K562 (cell line): ENCODE measurements around the gene TREH. TPM values are rescaled to one million over a fixed set of nuclear protein-coding genes. Genes with fewer than 3 reads are reported as not detected.

Experiments
- ATAC-seq: fragments of 200-7000 bp; cut with Tn5 transposase; 3 replicates; pipeline ENCODE4 v1.9.1; 2020; ENCODE audit warnings: moderate library complexity
- BruUV-seq: library from RNA; stranded (reverse); fragments of 400-500 nt; replicated peaks from 2 replicates; lab custom pipeline; 2021; lab: Mats Ljungman, UMichigan
- CTCF ChIA-PET: fragments of 300-600 bp; formaldehyde crosslinking; extraction: SDS; loops from one replicate; lab custom pipeline; 2021; ENCODE audit warnings: low intra/inter-chr PET ratio; lab: Yijun Ruan, JAX
- POLR2A ChIA-PET: fragments of 300-600, 350-650 bp; sonication (Branson Sonifier 250); formaldehyde crosslinking; extraction: SDS; loops from one replicate; lab custom pipeline; 2021; ENCODE audit warnings: antibody characterized with exemption, inconsistent platforms; lab: Yijun Ruan, JAX
- DNase-seq, 4 experiments: peaks; one replicate each; pipeline versions ENCODE4 v3.0.0 to v3.0.0-alpha.2; 2011 to 2018; ENCODE audit warnings: low spot score in 3 of 4, mixed read lengths in 3 of 4; ENCODE audit errors: extremely low read depth in 1 of 4
- FAIRE-seq: peaks from 2 replicates; lab custom pipeline; 2011; peaks lifted over from hg19 to GRCh38; lab: Jason Lieb, UNC
- H2AFZ ChIP-seq: 2 replicates; pipeline ENCODE4 v1.6.0; 2011; ENCODE audit warnings: low read depth, low read length, control low read depth, inconsistent platforms
- H3K27ac ChIP-seq: fragments of 200-600 bp; 3 replicates; pipeline ENCODE4 v1.8.0; 2011; ENCODE audit warnings: low read depth, mild to moderate bottlenecking, control low read depth, inconsistent platforms, low read length, moderate library complexity, mixed read lengths; ENCODE audit errors: extremely low read depth
- H3K27me3 ChIP-seq, 2 experiments: fragments of 300-600 bp in 1 of 2; 2 replicates in 1 of 2; 3 replicates in 1 of 2; pipeline versions ENCODE4 v1.6.0 to v1.8.0; 2011; ENCODE audit warnings: inconsistent platforms in 2 of 2, low read length in 2 of 2, mild to moderate bottlenecking in 1 of 2, mixed read lengths in 1 of 2, moderate library complexity in 1 of 2; ENCODE audit not compliant: control insufficient read depth in 2 of 2, insufficient read depth in 2 of 2
- H3K36me3 ChIP-seq: fragments of 300-600 bp; 3 replicates; pipeline ENCODE4 v1.8.0; 2011; ENCODE audit warnings: mild to moderate bottlenecking, low read length, inconsistent platforms; ENCODE audit not compliant: control insufficient read depth, insufficient read depth
- H3K4me1 ChIP-seq, 2 experiments: fragments of 200-600 bp in 1 of 2; replicated peaks in 1 of 2; 2 replicates in 1 of 2; 3 replicates in 1 of 2; pipeline versions ENCODE4 v1.5.1 to v1.8.0; 2011; ENCODE audit warnings: inconsistent platforms in 2 of 2, low read length in 2 of 2, mild to moderate bottlenecking in 1 of 2, mixed read lengths in 1 of 2, moderate library complexity in 1 of 2; ENCODE audit not compliant: control insufficient read depth in 2 of 2, insufficient read depth in 2 of 2
- H3K4me2 ChIP-seq: 2 replicates; pipeline ENCODE4 v1.6.1; 2011; ENCODE audit warnings: low read length, control low read depth, inconsistent platforms, mixed read lengths; ENCODE audit not compliant: insufficient read depth
- H3K4me3 ChIP-seq: fragments of 200-600 bp; sonication (generic), shearing (Covaris generic); 2 replicates; pipeline ENCODE4 v1.5.1; 2016; ENCODE audit warnings: control low read depth, inconsistent platforms
- H3K79me2 ChIP-seq: fragments of 200-600 bp; 3 replicates; pipeline ENCODE4 v1.8.0; 2011; ENCODE audit warnings: low read length, inconsistent platforms; ENCODE audit not compliant: control insufficient read depth, insufficient read depth
- H3K9ac ChIP-seq, 2 experiments: 2 replicates each; pipeline versions ENCODE4 v1.6.0 to v1.6.1; 2011; ENCODE audit warnings: low read depth in 2 of 2, low read length in 2 of 2, control low read depth in 1 of 2, inconsistent platforms in 1 of 2, mild to moderate bottlenecking in 1 of 2, mixed read lengths in 1 of 2; ENCODE audit not compliant: insufficient read depth in 1 of 2
- H3K9me1 ChIP-seq: one replicate; pipeline ENCODE4 v1.6.0; 2011; ENCODE audit warnings: inconsistent platforms, mild to moderate bottlenecking, low read length, moderate library complexity; ENCODE audit not compliant: control insufficient read depth, insufficient read depth
- H3K9me3 ChIP-seq: replicated peaks from 2 replicates; pipeline ENCODE4 v1.5.1; 2011; ENCODE audit warnings: low read depth, low read length, inconsistent platforms; ENCODE audit not compliant: control insufficient read depth, insufficient read depth
- H4K20me1 ChIP-seq: replicated peaks from 2 replicates; pipeline ENCODE4 v1.6.1; 2011; ENCODE audit warnings: low read length, inconsistent platforms, mixed read lengths; ENCODE audit not compliant: control insufficient read depth, insufficient read depth
- HDGF ChIP-seq: fragments of 450-650 bp; IDR thresholded peaks from 2 replicates; pipeline ENCODE4 v1.6.1; 2016
- IRF2 ChIP-seq: sonication (generic); formaldehyde crosslinking; IDR thresholded peaks from 2 replicates; pipeline ENCODE4 v1.8.1; 2022; ENCODE audit warnings: mild to moderate bottlenecking, missing genetic modification reagents
- JUN ChIP-seq, 2 experiments: sonication (generic) in 1 of 2; formaldehyde crosslinking in 1 of 2; IDR thresholded peaks; 2 replicates each; pipeline versions ENCODE4 v1.6.1 to v1.8.0; 2012 to 2022; ENCODE audit warnings: borderline replicate concordance in 2 of 2, mild to moderate bottlenecking in 2 of 2, improper control_type of control experiment in 1 of 2, low read depth in 1 of 2, low read length in 1 of 2, missing genetic modification reagents in 1 of 2
- KLF10 ChIP-seq: fragments of 250-450 bp; sonication (Bioruptor Pico); IDR thresholded peaks from 2 replicates; pipeline ENCODE4 v1.6.1; 2021; ENCODE audit warnings: matching md5 sums
- MCM3 ChIP-seq: fragments of 450-650 bp; IDR thresholded peaks from 2 replicates; pipeline ENCODE4 v1.6.1; 2016
- NR1H2 ChIP-seq: sonication (generic); formaldehyde crosslinking; IDR thresholded peaks from 2 replicates; pipeline ENCODE4 v1.4.0; 2020; ENCODE audit warnings: mild to moderate bottlenecking, missing genetic modification reagents
- RBM25 ChIP-seq: fragments of 200-400 bp; formaldehyde crosslinking; IDR thresholded peaks from 2 replicates; pipeline ENCODE4 v1.6.1; 2018; ENCODE audit warnings: low read length, low read depth, moderate library complexity; ENCODE audit not compliant: severe bottlenecking
- ZEB2 ChIP-seq: fragments of 450-650 bp; IDR thresholded peaks from 2 replicates; pipeline ENCODE4 v1.6.1; 2016
- ZNF133 ChIP-seq: fragments of 250-450 bp; sonication (Bioruptor Pico); IDR thresholded peaks from 2 replicates; pipeline ENCODE4 v1.4.0; 2020; ENCODE audit warnings: mild to moderate bottlenecking
- ZNF23 ChIP-seq: fragments of 250-450 bp; sonication (Bioruptor Pico); IDR thresholded peaks from 2 replicates; pipeline ENCODE4 v1.4.0; 2020; ENCODE audit warnings: mild to moderate bottlenecking
- ZNF282 ChIP-seq: sonication (generic); formaldehyde crosslinking; IDR thresholded peaks from 2 replicates; pipeline ENCODE4 v1.8.1; 2023; ENCODE audit warnings: missing genetic modification reagents
- WGBS: fragments of 100-300 bp; shearing (Covaris generic); methylation state at CpG from one replicate; pipeline ENCODE4 v1.1.6; 2016; ENCODE audit warnings: low coverage, mixed read lengths; ENCODE audit not compliant: insufficient coverage; ENCODE audit errors: missing lambda C conversion rate; 5-methylcytosine and 5-hydroxymethylcytosine counted together
- in situ Hi-C: fragments of 300-500 bp; cut with MboI; formaldehyde crosslinking; loops from 4 replicates; pipeline ENCODE4 v1.15.0; 2018; ENCODE audit warnings: inconsistent platforms, mixed read lengths
- intact Hi-C: fragments of 100-400 bp; cut with micrococcal nuclease; formaldehyde crosslinking; loops from 2 replicates; pipeline ENCODE4 v1.14.2; 2022
- polyA plus RNA-seq, 8 experiments: library from polyadenylated mRNA; depleted of rRNA in 4 of 8; stranded (reverse) in 5 of 8; unstranded in 3 of 8; fragments of >200 nt; fragmentation: Nextera tagmentation in 2 of 8; fragmentation: Illumina TruSeq in 1 of 8; extraction: Ambion mirVana in 2 of 8; extraction: Trizol in 1 of 8; gene quantifications; 2 replicates each; pipeline versions ENCODE4 v1.2.1 to v1.2.3, GENCODE V29; 2011 to 2014; ENCODE audit warnings: inconsistent platforms in 1 of 8, missing spikeins in 1 of 8
- total RNA-seq, 7 experiments: library from RNA; depleted of rRNA in 6 of 7; stranded (reverse); fragments of >200 nt in 6 of 7; fragmentation: Illumina TruSeq in 2 of 7; extraction: Trizol in 2 of 7; gene quantifications; 2 replicates each; pipeline versions ENCODE4 v1.2.1 to v1.2.3, GENCODE V29; 2011 to 2021; ENCODE audit warnings: low replicate concordance in 1 of 7
- TF ChIP-seq, protein P1 (sequence below): sonication (generic); formaldehyde crosslinking; IDR thresholded peaks from 2 replicates; pipeline ENCODE4 v1.8.0; 2022; ENCODE audit warnings: mild to moderate bottlenecking, missing genetic modification reagents
- TF ChIP-seq, protein P2 (sequence below): sonication (generic); formaldehyde crosslinking; IDR thresholded peaks from 2 replicates; pipeline ENCODE4 v1.8.0; 2022; ENCODE audit warnings: mild to moderate bottlenecking, missing genetic modification reagents
- TF ChIP-seq, protein P3 (sequence below): fragments of 450-650 bp; conservative IDR thresholded peaks from 2 replicates; pipeline ENCODE4 v1.6.1; 2016; ENCODE audit warnings: missing genetic modification characterization, low read depth, mild to moderate bottlenecking, control low read depth, missing compliant biosample characterization

Gene TREH
- total and polyA plus RNA-seq, 9 of the 15 experiments (the other 6 are each of a cell fraction or from before 2014, with no cell fraction given), result 0.09 to 0.20 (median 0.11) TPM; not detected in 6

DNA sequence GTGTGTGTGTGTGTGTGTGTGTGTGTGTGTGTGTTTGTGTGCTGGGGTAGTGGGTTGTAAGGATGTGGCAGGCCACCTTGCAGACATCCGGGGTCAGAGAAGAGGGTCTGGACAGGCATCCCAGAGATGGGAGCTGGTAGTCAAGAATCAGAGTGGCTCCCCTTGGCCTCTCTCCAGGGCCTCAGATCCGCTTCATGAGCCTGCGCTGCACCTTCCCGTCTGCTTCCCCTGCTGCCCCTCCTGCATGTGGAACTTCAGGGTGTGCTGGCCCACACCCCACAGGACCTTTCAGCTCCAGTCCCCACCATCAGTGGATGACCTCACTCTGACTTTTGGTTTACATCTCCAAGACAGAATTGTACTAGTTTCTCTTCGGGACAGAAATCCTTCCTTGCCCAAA, 31.2 kb downstream of the TREH start:
- no peaks in the 10 kb centered on the region for H3K79me2 ChIP-seq
- intact Hi-C loops, result no loop called here
- no peak overlapping the region for H3K27ac ChIP-seq
- FAIRE-seq (no peak), DNase-seq (no peak), ATAC-seq (no peak)
- H3K9ac ChIP-seq, result no peak overlapping the region
- CTCF ChIA-PET, result no interaction called here
- peaks cover 3 to 21% of the 10 kb centered on the region in 2 experiments; a peak in 4 of 5 replicates for H3K4me1 ChIP-seq
- in situ Hi-C loops, result no loop called here
- H2AFZ ChIP-seq, result no peak overlapping the region
- WGBS, result 89% methylated on average over 5 of the region's 5 CpGs
- TF ChIP-seq NR1H2 (CRISPR knock-in tag) (no peak), ZNF23 (CRISPR knock-in tag) (no peak)
- no peaks in the 10 kb centered on the region for H4K20me1 ChIP-seq
- H3K9me1 ChIP-seq, result no peaks in the 10 kb centered on the region
- H3K9me3 ChIP-seq, result no peaks in the 10 kb centered on the region
- H3K27me3 ChIP-seq, result no peaks in the 10 kb centered on the region
- no peak overlapping the region for H3K4me2 ChIP-seq
- H3K4me3 ChIP-seq, result no peak overlapping the region
- no TSS peak for BruUV-seq
- H3K36me3 ChIP-seq, result peaks cover 55% of the 10 kb centered on the region
- POLR2A ChIA-PET, result interaction anchor here (1.2 kb wide), 1 partner anchor 19 kb away, joined by 5 read pairs; no protein-coding TSS in a partner anchor

DNA sequence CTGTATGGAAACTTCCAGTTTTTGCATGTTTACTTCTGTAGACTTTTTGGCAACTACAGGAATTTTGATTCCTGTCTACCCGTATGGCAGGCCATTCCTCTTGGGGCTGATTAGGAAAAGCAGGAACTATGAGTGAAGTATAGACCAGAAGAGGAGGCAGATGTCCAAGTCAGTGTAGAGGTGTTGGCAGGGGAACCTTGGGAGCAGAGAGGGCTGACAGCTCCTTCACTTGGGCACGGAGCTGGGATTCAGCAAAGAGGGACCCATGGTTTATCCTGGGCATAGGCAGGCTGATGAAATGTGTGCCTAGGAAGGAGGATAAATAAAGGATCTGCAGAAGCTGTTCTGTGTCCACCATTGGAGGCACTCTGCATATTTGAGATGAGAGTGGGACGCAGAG, 33.1 kb downstream of the TREH start:
- H3K9me3 ChIP-seq, result no peaks in the 10 kb centered on the region
- no peak overlapping the region; a peak in 1 of 4 replicates for H3K9ac ChIP-seq
- peaks cover 61% of the 10 kb centered on the region for H3K36me3 ChIP-seq
- no peaks in the 10 kb centered on the region for H3K79me2 ChIP-seq
- H3K27me3 ChIP-seq, result no peaks in the 10 kb centered on the region
- ATAC-seq, result no peak
- no peak overlapping the region for H2AFZ ChIP-seq
- no peaks in the 10 kb centered on the region for H4K20me1 ChIP-seq
- WGBS, result 79% methylated on average over 3 of the region's 3 CpGs
- peaks cover 6% of the 10 kb centered on the region for H3K9me1 ChIP-seq
- DNase-seq, result no peak
- in situ Hi-C loops, result no loop called here
- no peak overlapping the region for H3K4me2 ChIP-seq
- no peak overlapping the region for H3K27ac ChIP-seq
- ChIA-PET CTCF (no interaction called here), POLR2A (interaction anchor here (0.7 to 1.1 kb wide), 2 partner anchors 9 to 11 kb away, joined by 3 read pairs; no protein-coding TSS in a partner anchor)
- no peak for FAIRE-seq
- no TSS peak for BruUV-seq
- H3K4me1 ChIP-seq, result peaks cover 13 to 37% of the 10 kb centered on the region in 2 experiments; a peak in 4 of 5 replicates
- no peak overlapping the region for H3K4me3 ChIP-seq
- intact Hi-C loops, result no loop called here
- TF ChIP-seq KLF10 (no peak), JUN (IDR thresholded peaks at IDR 0.05; ENCODE audit: borderline replicate concordance, low read depth, low read length) (no peak), JUN (CRISPR knock-in tag; IDR thresholded peaks at IDR 0.05; ENCODE audit: borderline replicate concordance) (no peak), ZNF133 (CRISPR knock-in tag) (no peak), ZEB2 (no peak), HDGF (no peak), RBM25 (no peak), ZNF282 (CRISPR knock-in tag) (no peak), MCM3 (no peak), IRF2 (CRISPR knock-in tag) (no peak)
- TF ChIP-seq, protein P1, sequence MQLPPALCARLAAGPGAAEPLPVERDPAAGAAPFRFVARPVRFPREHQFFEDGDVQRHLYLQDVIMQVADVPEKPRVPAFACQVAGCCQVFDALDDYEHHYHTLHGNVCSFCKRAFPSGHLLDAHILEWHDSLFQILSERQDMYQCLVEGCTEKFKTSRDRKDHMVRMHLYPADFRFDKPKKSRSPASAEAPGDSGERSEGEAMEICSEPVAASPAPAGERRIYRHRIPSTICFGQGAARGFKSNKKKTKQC (CRISPR knock-in tag), result no peak
- TF ChIP-seq, protein P2, sequence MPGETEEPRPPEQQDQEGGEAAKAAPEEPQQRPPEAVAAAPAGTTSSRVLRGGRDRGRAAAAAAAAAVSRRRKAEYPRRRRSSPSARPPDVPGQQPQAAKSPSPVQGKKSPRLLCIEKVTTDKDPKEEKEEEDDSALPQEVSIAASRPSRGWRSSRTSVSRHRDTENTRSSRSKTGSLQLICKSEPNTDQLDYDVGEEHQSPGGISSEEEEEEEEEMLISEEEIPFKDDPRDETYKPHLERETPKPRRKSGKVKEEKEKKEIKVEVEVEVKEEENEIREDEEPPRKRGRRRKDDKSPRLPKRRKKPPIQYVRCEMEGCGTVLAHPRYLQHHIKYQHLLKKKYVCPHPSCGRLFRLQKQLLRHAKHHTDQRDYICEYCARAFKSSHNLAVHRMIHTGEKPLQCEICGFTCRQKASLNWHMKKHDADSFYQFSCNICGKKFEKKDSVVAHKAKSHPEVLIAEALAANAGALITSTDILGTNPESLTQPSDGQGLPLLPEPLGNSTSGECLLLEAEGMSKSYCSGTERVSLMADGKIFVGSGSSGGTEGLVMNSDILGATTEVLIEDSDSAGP, result no peak
- TF ChIP-seq, protein P3, sequence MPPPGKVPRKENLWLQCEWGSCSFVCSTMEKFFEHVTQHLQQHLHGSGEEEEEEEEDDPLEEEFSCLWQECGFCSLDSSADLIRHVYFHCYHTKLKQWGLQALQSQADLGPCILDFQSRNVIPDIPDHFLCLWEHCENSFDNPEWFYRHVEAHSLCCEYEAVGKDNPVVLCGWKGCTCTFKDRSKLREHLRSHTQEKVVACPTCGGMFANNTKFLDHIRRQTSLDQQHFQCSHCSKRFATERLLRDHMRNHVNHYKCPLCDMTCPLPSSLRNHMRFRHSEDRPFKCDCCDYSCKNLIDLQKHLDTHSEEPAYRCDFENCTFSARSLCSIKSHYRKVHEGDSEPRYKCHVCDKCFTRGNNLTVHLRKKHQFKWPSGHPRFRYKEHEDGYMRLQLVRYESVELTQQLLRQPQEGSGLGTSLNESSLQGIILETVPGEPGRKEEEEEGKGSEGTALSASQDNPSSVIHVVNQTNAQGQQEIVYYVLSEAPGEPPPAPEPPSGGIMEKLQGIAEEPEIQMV (tag), result no peak
